Measurements from ENCODE around the gene TMEM114.
A peak's percentile ranks its signal among the peaks of the same experiment; 100 is the strongest.

The TMEM114 gene

DNA sequence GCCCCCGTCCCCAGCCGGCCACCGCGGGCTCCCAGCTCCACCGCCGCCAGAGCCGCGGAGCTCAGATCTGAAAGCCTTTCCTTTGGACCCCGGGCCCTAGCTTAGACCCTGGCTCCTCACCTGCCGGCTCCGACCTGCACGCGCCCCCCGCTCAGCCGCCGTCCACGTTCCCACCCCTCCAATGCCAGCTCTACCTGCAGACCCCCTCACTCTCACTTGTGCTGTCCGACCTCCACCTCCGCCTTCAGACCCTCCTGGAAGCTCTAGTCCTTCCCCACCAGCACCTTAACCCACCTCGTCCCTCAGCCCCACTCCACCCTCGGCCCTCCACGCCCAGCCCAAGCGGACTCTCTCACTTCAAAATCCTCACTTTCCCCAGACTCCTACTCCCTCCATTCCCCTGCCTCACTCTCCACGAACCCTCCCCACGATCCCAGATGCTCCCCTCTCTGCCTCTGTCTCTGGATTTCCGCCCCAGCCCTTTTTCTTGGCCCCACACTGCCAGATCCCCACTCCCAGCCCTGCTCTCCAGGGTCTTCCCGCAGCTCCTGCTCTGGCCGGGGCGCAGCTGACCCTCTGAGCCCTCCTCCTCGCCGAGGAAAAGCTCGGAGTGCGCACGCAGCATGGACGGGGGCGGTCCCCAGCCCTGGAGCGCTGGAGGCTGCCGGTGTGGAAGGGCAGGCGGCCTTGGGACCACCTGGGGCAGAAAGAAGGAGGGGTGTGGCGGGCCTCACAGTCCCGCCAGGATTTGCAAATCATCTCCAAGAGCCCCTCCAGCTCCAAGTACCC lies at the start of gene TMEM114:
TSS of gene TMEM114 (minus strand) at position 612 of the 789 bp plus-strand sequence. CDS start 673 bp downstream, outside the sequence.
- DNase-seq, result no peak

DNA sequence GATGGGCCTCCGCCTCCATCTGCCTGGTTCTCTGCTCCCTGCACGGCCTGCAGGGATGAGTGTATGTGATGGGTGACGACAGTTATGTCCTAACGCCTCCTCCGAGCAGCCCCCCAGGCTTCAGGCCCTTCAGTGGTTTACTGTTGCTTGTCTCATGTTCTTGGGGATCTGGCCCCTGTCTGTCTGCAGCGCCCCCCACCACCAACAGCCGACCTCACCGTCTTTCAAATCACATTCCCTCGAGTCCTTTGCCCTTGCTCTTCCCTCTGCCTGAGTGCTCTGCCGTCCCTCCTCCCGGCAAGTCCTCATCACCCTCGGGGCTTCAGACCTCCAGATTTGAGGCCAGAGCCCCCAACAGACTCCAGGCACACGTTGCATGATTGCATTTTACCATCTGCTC lies 49.4 kb upstream of the TMEM114 start:
- no peak for DNase-seq

DNA sequence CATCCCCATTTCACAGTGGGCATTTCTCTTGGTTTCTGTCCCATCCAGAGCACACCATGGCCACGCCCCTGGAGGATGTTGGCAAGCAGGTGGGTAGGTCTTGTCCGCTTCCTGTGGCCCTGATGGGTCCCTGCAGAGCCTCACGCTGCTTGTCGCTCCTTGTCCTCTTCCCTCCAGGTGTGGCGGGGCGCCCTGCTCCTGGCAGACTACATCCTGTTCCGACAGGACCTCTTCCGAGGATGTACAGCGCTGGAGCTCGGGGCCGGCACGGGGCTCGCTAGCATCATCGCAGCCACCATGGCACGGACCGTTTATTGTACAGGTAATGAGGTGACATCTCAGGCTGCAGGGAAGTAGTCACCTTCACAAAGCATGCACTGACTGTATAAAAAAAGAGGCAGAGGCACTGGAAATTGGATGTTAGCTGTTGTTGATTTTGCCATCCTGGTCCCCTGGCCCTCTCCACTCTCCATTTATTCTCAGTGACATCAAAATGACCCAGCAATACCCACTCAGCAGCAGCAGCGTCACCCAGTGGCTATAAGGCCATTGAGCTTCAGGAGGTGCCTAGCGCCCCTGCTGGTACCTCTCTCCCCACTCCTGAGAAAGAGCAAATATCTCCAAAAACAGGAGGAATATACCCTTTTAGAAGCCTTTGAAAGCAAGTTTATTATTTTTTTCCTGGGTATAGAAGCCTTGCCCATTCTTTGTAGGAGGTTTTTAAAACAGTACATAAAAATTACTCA lies 44.9 kb upstream of the TMEM114 start:
- DNase-seq, result no peak

DNA sequence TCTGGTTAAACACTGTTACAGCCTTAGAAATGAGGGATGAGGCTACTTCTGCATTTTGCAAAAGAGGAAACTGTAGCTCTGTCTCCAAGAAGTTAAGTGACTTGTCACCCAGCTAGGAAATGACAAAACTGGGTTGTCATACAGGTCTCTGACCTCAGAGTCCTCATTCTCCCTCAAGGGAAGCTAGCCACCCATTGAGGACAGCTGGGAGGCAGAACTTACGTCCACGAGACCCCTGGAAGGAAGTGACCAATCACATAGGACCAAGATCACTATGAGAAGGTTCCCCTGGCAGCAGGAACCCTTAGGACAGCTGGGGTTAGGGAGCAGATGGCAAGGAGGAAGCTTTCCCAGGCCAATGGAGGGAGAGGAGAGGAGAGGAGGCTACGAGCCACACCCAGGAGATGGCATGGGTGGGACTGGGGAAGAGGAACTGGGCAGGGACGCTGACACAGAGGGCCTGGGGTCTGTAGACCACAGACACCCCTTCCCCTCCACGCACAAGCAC lies 42.4 kb upstream of the TMEM114 start:
- no peak for DNase-seq

DNA sequence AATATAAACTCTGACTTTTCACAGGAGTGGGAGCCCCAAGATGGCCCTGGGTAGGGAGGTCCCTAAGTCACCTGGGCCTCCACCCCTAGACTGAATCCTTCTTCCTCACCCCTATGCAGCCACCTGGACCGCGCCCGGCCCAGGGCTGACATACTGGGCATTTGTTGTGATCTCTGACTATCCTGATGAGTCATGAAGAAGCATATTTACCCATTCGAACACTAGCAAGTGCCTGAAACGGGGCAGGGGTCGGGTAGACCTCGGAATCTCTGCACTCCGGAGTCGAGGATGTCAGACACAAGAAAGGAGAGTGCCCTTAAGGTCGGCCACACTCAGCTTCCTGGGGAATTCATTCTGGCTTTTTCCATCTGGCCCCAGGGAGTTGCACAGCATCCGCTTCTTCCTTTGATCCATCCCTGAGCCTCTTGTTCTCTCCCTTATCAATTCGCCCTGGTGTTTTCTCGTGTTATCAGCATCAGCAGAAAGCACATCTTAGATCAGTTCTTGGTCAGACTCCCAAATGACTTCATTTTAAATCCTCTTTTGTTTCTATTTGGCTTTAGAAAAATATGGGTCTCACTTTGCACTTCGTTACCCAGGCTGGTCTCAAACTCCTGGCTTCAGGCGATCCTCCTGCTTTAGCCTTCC lies 41.6 kb upstream of the TMEM114 start:
- no peak for DNase-seq

DNA sequence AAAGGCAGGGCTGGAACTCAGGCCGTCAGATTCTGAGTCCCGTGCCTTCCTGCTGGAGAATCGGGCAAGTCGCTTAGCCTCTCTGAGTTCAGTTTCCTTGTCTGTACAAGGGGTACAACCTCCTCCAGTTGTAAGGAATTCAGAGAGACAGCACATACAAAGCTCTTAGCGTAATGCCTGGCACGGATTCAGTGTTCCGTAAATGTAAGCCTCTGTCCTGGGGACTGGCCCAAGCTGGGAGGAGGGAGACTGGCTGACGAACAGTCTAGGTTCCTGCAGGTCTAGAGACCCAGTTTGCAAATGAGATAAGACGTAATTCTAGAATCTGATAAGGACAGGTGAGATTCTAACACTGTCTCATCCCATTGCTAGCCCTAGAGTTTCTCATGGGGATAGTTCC lies 41.1 kb upstream of the TMEM114 start:
- no peak for DNase-seq

DNA sequence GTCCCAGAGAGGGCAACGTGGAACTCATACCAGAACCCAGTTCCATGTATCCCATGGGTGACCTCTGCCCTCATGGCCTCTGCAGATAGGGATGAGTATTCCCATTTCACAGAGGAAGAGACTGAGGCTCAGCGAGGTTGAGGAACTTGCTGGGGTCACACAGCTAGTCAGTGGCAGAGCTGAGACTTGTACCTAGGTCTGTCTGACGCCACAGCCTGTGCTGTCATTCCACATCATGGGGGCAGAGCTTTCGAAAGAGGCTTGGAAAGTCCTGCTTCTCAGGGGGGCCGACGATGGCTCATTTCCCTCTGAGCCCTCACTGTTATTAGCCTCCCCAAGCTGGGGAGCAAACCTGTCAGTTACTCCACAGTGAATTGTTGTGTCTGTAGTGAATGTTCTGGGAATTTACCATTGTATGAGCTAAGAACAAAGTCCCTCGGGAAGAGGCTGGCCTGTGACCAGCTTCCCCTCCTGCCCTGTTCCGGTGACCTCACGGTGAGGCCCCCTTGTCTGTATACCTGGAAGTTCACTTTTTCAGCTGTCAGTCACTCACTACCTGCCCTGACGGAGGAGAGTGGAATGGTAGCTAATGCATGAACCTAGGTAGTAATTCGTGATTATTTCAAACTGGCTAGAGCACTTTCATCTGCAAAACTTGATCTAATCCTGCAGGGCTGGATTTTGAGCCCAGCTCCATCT lies 40.1 kb upstream of the TMEM114 start:
- DNase-seq, result no peak

DNA sequence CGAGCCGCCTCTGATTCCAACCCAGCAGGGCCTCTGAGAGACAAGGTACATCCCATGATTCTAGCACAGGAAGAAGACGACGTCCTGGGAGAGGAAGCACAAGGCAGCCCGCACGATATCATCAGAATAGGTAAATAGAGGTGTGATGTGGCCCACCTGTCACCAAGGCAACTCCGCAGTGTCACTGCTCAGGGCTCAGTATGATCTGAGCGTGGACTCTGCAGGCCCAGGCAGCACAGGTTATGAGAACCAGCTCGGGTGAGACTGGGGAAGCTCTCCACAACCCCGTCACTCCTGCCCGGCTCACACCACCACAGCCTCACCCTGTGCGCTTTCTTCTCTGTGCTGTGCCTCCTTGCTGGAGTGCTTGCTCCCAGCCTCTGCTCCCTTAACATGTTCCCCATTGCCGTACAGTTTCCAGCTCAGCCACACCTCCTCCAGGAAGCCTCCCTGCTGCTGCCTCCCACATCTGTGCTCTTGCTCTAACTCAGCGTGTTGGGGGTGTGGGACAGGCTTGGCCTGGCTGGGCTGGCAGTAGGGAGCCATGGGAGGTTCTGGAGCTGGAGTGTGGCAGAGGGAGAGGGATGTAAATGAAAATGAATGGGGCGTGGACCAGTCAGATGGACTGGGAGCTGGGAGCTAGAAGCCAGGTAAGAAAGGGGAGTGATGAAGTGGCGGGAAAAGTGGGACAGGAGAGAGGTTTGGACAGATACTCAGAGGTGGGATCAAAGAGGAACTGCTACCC lies 38.8 kb upstream of the TMEM114 start:
- no peak for DNase-seq

DNA sequence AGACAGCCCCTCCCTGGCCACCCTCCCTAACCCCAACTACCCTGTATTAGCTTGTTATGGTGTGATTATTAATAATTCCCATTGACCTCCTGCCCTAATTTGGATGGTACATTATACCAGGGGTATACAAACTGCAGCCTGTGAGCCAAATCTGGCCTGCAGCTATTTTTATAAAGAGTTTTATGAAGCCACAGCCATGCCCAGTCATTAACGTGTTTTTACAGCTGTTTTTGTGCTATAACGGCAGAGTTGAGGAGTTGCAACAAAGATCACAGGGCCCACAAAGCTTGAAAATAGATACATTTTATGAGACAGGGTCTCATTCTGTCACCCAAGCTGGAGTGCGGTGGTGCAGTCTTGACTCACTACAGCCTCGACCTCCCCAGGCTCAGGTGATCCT lies 37.1 kb upstream of the TMEM114 start:
- DNase-seq, result no peak

DNA sequence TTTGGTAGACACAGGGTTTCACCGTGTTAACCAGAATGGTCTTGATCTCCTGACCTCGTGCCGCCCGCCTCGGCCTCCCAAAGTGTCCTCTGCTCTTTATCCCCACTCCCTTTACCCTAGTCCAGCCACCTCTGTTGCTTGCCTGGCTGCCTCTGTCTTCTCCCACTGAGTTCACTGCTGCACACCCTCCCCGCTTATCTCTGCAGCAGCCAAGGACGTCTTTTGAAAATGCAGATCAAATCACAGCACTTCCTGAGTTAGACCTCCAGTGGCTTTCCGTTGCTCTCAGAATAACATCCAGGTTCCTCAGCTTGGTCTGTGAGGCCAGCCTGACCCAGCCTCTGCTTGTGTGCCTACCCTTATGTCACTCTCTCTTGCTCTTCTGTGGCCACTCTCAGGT lies 36.6 kb upstream of the TMEM114 start:
- no peak for DNase-seq

DNA sequence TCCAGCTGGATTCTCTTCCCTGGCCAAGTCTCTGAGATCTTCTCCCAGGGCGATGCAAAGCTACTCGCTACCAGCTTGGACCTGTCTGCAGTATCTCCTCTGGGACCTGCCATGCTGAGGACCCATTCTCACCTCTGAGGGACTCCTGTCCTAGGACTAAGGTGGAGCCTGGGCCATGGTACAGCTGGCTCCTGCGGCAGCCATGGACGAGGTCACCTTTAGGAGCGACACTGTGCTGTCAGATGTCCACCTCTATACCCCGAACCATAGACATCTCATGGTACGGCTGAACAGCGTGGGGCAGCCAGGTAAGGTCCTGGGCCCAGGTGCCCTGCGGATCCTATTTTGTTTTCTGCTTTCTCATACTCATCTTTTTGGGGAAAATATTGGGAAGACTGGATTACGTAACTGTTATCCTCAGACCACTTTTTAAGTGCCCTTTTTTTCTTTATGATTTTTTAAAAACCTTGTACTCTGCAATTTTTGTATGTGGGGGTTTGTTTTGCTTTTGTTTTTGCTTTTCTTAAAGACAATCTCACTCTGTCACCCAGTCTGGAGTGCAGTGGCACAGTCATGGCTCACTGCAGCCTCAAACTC lies 35.3 kb upstream of the TMEM114 start:
- no peak for DNase-seq

DNA sequence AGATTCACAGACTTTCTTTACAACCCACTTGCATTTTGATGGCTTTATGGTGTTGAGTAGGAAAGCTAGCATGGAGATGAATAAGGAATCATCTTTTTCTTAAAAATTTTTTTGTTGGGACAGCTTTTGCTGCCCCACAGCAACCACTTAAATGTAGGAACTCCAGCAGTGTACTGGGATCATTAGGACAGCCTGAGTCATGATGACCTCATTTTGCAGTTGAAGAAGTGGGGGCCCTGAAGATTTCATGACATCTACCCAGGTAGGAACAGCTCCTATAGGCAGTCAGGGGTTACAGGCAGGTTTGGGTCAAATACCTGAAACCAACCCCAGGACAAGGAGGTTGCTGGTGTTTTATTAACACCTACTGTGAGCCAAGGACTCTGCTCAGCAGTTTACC lies 33.3 kb upstream of the TMEM114 start:
- DNase-seq, result no peak

DNA sequence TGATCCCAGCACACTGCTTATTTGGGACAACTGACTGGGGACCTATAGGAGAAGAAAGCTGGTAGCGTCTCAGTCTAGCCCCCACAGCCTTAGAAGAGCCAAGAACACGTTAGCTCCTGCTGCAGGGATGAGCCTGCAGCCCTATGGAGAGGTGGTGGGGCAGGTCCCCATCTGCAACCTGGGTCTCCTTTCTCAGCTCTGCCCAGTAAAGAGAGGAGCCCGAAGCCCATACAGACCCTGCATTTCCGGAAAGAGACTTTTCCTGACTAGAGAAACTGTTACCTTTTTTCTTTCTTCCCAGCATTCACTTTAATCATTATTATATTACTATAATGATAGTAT lies 32.0 kb upstream of the TMEM114 start:
- DNase-seq, result no peak

DNA sequence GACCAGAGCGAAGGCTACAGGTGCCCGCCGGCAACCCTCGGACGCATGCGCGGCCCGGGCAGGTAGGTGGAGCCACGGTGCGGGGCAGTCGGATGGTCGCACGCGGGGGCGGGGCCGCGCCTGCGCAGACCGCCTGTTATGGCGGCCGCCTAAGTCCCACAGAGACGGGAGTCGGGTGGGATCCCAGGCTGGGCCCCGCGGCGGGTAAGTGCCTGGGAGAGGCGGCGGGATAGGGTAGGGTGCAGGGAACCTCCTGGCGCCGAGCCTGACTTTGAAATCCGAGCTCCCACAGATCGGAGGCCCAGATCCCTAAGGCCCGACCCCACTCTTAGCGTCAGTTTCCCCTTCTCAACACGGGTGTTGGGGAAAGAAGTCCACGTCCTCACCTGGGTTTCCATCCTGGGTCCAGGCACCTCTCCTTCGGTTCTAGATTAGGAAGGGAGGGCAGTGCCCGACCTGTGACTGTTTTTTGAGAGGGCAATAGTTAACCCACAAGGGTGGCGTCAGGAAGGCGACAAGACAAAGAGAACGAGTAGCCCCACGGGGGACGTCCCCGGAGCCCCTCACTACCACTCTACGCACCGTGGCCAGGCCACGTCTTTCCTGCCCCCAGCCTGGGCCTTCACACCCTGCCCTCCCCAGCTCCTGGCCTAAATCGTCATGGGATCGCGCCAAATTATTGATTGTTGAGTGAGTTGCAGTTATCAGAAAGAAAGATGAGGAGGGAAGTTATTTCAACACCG lies 31.4 kb upstream of the TMEM114 start, which contains the start of gene METTL22:
TSS of gene METTL22 (plus strand) at position 127 of the 743 bp plus-strand sequence. CDS start 3,968 bp downstream, outside the sequence.
- DNase-seq, result peak; percentile 88

DNA sequence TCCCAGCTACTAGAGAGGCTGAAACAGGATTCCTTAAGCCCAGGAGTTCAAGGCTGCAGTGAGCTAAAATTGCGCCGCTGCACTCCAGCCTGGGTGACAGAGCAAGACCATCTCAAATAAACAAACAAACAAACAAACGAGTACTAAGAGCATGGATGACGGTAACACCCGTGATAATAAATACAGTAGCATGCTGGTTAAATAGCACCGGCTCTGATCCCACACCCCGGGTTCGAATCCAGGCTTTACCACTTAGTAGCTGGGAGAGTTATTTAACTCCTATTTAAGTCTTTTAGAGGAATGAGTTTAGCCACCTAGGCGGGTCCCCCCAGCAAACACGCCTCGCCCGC lies 30.9 kb upstream of the TMEM114 start:
- DNase-seq, result no peak

DNA sequence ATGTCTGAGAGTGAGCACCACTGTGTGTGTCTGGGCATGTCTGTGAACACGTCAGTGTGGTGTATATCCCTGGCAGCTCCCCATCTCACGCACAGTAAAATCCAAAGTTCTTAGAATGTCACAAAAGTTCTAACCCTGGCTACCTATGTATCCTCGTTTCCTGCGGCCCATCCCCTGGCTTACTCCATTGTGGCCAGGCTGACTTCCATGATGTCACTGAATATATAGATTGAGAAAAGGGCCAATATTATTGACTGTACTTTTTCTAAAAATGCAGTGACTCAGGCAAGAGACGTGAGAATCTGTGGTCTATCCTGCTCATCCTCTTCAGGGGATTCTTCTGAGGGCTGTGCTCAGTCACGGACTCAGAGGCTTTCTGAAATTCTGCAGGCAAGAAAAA lies 30.2 kb upstream of the TMEM114 start:
- no peak for DNase-seq

DNA sequence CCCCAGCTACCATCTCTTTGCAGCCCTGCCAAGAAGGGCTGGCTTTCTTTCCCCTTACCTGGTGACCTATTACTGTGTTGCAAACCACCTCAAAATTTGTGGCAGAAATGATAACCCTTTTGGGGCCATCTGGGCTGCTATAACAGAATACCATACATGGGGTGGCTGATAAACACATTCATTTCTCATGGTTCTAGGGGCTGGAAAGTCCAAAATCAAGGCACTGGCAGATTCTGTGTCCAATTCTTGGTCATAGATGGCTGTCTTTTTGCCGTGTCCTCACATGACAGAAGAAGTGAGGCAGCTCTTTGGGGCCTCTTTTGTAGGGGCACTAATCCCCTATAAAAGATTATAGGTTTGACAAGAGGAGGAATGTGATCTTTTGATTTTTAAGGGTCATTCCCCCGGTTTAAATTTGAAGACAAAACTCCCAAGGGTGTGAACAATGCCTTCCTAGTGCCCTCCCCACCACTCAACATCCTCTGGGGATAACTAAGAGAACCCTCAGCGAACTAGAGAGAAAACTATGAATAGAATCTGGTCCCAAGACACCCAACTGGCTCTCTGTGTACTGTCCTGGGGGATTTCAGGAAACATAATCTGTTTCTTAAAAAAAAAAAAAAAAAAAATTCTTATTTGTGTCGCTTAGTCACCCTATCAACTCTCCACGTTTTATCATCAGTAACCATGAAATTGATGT lies 29.5 kb upstream of the TMEM114 start:
- no peak for DNase-seq

DNA sequence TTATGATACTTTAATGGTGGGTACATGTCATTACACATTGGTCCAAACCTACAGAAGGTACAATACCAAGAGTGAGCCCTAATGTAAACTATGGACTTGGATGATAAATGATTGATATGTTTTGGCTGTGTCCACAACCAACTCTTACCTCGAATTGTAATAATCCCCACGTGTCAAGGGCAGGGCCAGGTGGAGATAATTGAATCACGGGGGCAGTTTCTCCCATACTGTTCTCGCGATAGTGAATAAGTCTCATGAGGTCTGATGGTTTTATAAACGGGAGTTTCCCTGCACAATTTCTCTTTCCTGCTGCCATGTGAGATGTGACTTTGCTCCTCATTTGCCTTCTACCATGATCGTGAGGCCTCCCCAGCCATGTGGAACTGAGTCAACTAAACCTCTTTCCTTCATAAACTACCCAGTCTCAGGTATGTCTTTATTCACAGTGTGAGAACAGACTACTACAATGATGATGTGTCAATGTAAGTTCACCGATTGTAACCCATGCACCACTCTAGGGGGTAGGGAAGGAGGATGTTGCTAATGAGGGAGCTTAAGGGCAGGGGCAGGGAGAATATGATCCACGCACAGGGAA lies 24.2 kb upstream of the TMEM114 start:
- no peak for DNase-seq

DNA sequence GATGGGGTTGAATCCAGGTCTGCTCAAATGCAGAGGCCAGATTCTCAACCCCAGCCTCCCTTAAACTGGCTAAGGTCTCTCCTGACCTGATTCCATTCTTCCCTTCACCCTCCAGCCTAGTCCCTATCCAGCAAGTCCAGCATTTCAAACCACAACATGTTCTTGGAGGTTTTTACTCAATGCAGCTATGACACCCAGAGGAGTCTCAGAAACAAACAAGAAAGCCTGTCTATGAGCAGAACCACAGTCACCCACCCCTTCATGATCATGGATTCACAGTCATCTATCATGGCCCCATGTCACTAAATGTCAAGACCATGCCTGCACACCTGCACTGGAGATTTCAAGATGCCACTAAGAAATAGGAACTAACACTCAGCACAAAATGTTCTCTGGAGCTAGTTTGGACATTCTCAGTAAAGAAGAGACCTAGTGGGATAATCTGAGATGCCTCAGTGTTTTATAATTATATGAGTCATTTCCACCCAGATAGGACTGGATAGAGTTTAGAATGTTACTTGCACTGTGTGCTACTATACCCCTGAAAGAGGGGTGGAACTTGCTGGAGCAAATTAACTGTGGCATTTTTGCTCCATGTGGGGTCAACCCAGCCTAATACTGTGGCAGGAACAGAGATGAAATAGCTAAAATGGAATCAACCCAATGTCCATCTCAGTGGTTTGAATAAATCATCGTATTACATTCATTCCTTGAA lies 21.7 kb upstream of the TMEM114 start:
- DNase-seq, result no peak

Measured in activated CD4-positive, alpha-beta T cell treated with anti-CD3 and anti-CD28 coated beads, Interleukin-2, amount 50 U/mL, for 1 hour (primary cell).